Measurements from ENCODE around the gene CACNG5.

Gene CACNG5

GRCh38 chr17:66795486-66795885, 39.4 kb upstream of the CACNG5 start:
- H3K27ac ChIP-seq (replicated peaks), result no peak overlapping the region
- no peak for TF ChIP-seq POLR2AphosphoS5 (IDR thresholded peaks at IDR 0.05; ENCODE audit: low read depth)
- TF ChIP-seq CTCF (IDR thresholded peaks at IDR 0.05; ENCODE audit: insufficient read depth, low read length), result no peak
- no peak for TF ChIP-seq GABPA (IDR thresholded peaks at IDR 0.05; ENCODE audit: low read depth)
- TF ChIP-seq SPI1 (IDR thresholded peaks at IDR 0.05; ENCODE audit: borderline replicate concordance, low read depth), result no peak
- no peak for TF ChIP-seq REST (IDR thresholded peaks at IDR 0.05; ENCODE audit: insufficient replicate concordance, low read depth)
- no peak overlapping the region for H3K4me3 ChIP-seq (replicated peaks; ENCODE audit: insufficient read depth, low read length)
- DNase-seq (ENCODE audit: low read depth in 1 of 2, low spot score in 1 of 2), result no peak
- no peaks in the 10 kb centered on the region for H3K27me3 ChIP-seq (ENCODE audit: insufficient read depth, poor library complexity, severe bottlenecking)

GRCh38 chr17:66799849-66800537, 34.9 kb upstream of the CACNG5 start:
- DNase-seq (ENCODE audit: low read depth in 1 of 2, low spot score in 1 of 2), result peak in 1 of 2 experiments; percentile 83
- TF ChIP-seq REST (IDR thresholded peaks at IDR 0.05; ENCODE audit: insufficient replicate concordance, low read depth) (no peak), GABPA (IDR thresholded peaks at IDR 0.05; ENCODE audit: low read depth) (no peak), SPI1 (IDR thresholded peaks at IDR 0.05; ENCODE audit: borderline replicate concordance, low read depth) (no peak), POLR2AphosphoS5 (IDR thresholded peaks at IDR 0.05; ENCODE audit: low read depth) (peak; percentile 57), CTCF (IDR thresholded peaks at IDR 0.05; ENCODE audit: insufficient read depth, low read length) (no peak)
- H3K27me3 ChIP-seq (ENCODE audit: insufficient read depth, poor library complexity, severe bottlenecking), result no peaks in the 10 kb centered on the region

GRCh38 chr17:66803474-66803951, 31.4 kb upstream of the CACNG5 start:
- Histone ChIP-seq H3K27me3 (ENCODE audit: insufficient read depth, poor library complexity, severe bottlenecking) (no peaks in the 10 kb centered on the region), H3K27ac (replicated peaks) (no peak overlapping the region), H3K4me3 (replicated peaks; ENCODE audit: insufficient read depth, low read length) (no peak overlapping the region)
- no peak for TF ChIP-seq REST (IDR thresholded peaks at IDR 0.05; ENCODE audit: insufficient replicate concordance, low read depth)
- no peak for TF ChIP-seq SPI1 (IDR thresholded peaks at IDR 0.05; ENCODE audit: borderline replicate concordance, low read depth)
- TF ChIP-seq GABPA (IDR thresholded peaks at IDR 0.05; ENCODE audit: low read depth), result no peak
- no peak for TF ChIP-seq POLR2AphosphoS5 (IDR thresholded peaks at IDR 0.05; ENCODE audit: low read depth)
- TF ChIP-seq CTCF (IDR thresholded peaks at IDR 0.05; ENCODE audit: insufficient read depth, low read length), result no peak
- no peak for DNase-seq (ENCODE audit: low read depth in 1 of 2, low spot score in 1 of 2)

More at GRCh38 chr17:66799849-66800537, 34.9 kb upstream of the CACNG5 start:
- Histone ChIP-seq H3K4me3 (replicated peaks; ENCODE audit: insufficient read depth, low read length) (no peak overlapping the region), H3K27ac (replicated peaks) (peak overlapping the region; percentile 68)
